A673 (cell line): ENCODE results near the gene KLHL10.

Experiments used
- CTCF ChIP-seq: fragments of 300-800, 200-600 bp; sonication (generic); conservative IDR thresholded peaks from 2 replicates; pipeline ENCODE4 v1.5.1; 2017; ENCODE audit warnings: low read depth, mild to moderate bottlenecking, antibody characterized with exemption, low read length, moderate library complexity, mixed read lengths
- EZH2 ChIP-seq: fragments of 200-600 bp; sonication (generic); IDR thresholded peaks from 2 replicates; pipeline ENCODE4 v1.6.1; 2017; ENCODE audit warnings: borderline replicate concordance, low read depth, mild to moderate bottlenecking, mixed read lengths, antibody characterized with exemption, low read length; ENCODE audit not compliant: poor library complexity, severe bottlenecking

DNA sequence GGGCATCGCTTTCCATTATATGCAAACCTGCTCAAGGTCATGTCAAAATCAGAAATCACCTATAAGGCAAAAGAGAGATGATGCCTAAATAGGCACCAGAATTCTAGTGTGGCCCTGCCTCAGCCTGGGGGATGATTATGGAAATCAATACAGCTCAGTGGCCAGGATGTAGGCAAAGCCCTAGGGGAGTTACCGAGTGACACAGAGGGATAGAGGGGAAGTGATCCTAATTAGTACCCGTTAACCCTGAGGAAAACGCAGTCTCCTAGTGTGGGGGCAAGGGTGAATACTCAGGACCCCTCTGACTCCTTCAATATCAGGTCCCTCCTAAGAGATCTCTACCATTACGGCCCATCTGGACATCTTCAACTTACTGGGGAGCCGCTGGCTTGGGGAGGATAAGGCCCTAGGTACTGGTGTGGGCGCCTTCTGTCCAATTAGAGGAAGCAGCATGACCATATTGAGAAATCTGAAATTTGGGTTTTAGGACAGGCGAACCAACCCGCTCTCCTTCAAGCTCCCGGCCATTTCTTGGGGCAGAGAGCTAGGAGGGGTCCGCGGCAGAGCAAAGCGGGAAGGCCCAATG, 2.3 kb upstream of the KLHL10 start:
- TF ChIP-seq CTCF (no peak), EZH2 (no peak)
